Measurements from ENCODE around the gene DAP3.
"Not testable (repeated sequence)": the region's sequence is repeated elsewhere in the genome, so short reads cannot be mapped to it uniquely, and the experiment has no call there.

DNA sequence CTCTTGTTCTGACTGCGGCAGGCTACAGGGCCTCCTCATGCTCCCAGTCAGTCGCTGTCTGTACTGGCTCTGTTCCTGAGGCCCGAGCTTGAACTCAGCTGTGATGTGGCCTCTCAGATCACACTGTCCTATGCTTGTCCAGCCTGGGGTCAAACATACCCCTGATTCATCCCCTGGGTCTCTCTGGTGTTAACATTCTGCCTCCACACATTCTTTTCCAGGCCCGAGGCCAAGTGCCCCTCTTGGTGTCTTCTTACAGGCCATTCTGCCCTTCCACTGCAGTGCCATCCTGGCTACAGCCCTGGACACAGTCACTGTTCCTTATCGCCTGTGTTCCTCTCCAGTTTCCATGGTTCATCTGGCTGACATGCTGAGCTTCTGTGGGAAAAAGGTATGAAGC is 59.2 kb downstream of the DAP3 start:
- TF ChIP-seq CTCF (IDR thresholded peaks at IDR 0.05 in 2 of 3, conservative IDR thresholded peaks at IDR 0.05 in 1 of 3; ENCODE audit: borderline replicate concordance in 1 of 3, insufficient read depth in 1 of 3, low read depth in 2 of 3, low read length in 2 of 3); TCF7L2 (IDR thresholded peaks at IDR 0.05; ENCODE audit: borderline replicate concordance, extremely low read depth, insufficient read depth, insufficient read length); ATF3 (IDR thresholded peaks at IDR 0.05); JUND (IDR thresholded peaks at IDR 0.05): not testable (repeated sequence)

Measured in HCT116 (cell line).